Tibial nerve (tissue), 4 donors: Measurements from ENCODE around the gene FLVCR1. TPM values are rescaled to one million over a fixed set of nuclear protein-coding genes. Genes with fewer than 3 reads are reported as not detected.

Source experiments
- DNase-seq, 2 donors: peaks; one replicate each; pipeline ENCODE4 v3.0.0-alpha.2; 2019; ENCODE audit warnings: low spot score in 2 of 2
- H3K27ac ChIP-seq, 4 donors: fragments of 200-600 bp; sonication (generic) in 3 of 4; one replicate each; pipeline ENCODE4 v1.5.1; 2017 to 2019; ENCODE audit warnings: mild to moderate bottlenecking in 1 of 4
- H3K27me3 ChIP-seq, 2 donors: fragments of 200-600 bp; sonication (generic) in 1 of 2; one replicate each; pipeline versions ENCODE4 v1.5.1 to v1.6.0; 2017 to 2019
- H3K36me3 ChIP-seq, 3 donors: fragments of 200-600 bp; sonication (generic); one replicate each; pipeline ENCODE4 v1.5.1; 2018 to 2019
- H3K4me1 ChIP-seq, 4 donors: fragments of 200-600 bp; sonication (generic) in 3 of 4; one replicate each; pipeline ENCODE4 v1.5.1; 2017 to 2019
- H3K4me3 ChIP-seq, 4 donors: fragments of 200-600 bp; sonication (generic) in 3 of 4; one replicate each; pipeline ENCODE4 v1.5.1; 2017 to 2019; ENCODE audit warnings: mild to moderate bottlenecking in 1 of 4, moderate library complexity in 1 of 4
- H3K9me3 ChIP-seq, 4 donors: fragments of 200-600 bp; sonication (generic) in 3 of 4; one replicate each; pipeline ENCODE4 v1.5.1; 2017 to 2019
- CTCF ChIP-seq, 5 experiments: fragments of 200-600 bp in 3 of 5; fragments of 450-650 bp in 2 of 5; sonication (generic) in 3 of 5; IDR thresholded peaks; one replicate each; pipeline ENCODE4 v1.5.1; 2016 to 2019; ENCODE audit warnings: antibody characterized with exemption in 5 of 5, mild to moderate bottlenecking in 3 of 5, moderate library complexity in 2 of 5
- EP300 ChIP-seq, 2 donors: sonication (generic); formaldehyde crosslinking; IDR thresholded peaks; one replicate each; pipeline ENCODE4 v1.6.1; 2017; ENCODE audit warnings: antibody characterized with exemption in 2 of 2, mild to moderate bottlenecking in 1 of 2
- POLR2A ChIP-seq, 2 donors: fragments of 450-650 bp; IDR thresholded peaks; one replicate each; pipeline ENCODE4 v1.6.1; 2017; ENCODE audit warnings: antibody characterized with exemption in 2 of 2, mild to moderate bottlenecking in 2 of 2, moderate library complexity in 2 of 2
- WGBS, 2 donors: methylation state at CpG; one replicate each; pipeline ENCODE4 v1.1.5; 2018; 5-methylcytosine and 5-hydroxymethylcytosine counted together
- total RNA-seq, 4 donors: library from RNA; depleted of rRNA; stranded (reverse); fragments of >200 nt; gene quantifications; one replicate each; pipeline ENCODE4 v1.1.0, GENCODE V29; 2016

Gene FLVCR1
- total RNA-seq, 4 donors from 2014 or later: 3.7 to 29.4 (median 14.0) TPM

DNA sequence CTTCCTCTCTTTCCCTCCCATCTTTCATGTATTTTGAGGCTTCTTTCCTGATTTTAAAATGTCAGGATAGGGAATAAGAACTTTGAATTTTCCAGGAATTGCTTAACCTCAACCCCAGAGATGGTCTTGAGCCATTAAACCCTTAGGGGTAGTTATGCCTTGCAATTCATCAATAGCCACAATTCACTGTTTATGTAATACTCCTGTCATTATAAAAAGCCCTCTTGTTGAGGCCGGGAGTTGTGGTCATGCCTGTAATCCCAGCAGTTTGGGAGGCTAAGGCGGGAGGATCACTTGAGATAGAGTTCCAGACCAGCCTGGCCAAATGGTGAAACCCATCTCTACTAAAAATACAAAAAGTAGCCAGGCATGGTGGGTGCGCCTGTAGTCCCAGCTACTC is 35.1 kb upstream of the FLVCR1 start:
- H3K4me3 ChIP-seq: no peak overlapping the region
- 75 to 85% methylated on average over 3 of the region's 3 CpGs for WGBS, 2 donors
- no peak for DNase-seq

DNA sequence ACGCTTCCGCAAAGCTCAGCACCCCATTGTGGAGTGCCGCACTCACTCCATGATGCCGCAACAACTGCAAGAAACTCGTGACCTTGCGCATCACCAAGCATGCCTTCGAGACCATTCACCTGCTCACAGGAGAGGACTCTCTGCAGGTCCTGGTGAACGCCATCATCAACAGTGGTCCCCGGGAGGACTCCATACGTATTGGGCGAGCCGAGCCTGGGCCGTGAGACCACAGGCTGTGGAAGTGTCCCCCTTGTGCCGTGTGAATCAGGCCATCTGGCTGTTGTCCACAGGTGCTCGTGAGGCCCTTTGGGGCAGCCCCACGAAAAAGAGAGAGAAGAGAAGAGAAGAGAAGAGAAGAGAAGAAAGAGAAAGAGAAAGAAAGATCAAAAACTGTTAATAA is 33.9 kb upstream of the FLVCR1 start:
- 94 to 95% methylated on average over 16 of the region's 16 CpGs for WGBS, 2 donors

More for the DNA sequence above, 35.1 kb upstream of the FLVCR1 start:
- H3K27ac ChIP-seq: no peak overlapping the region
- peaks cover 0 to 4% (median 2%) of the 10 kb centered on the region in 4 donors for H3K4me1 ChIP-seq
- peaks cover 0 to 5% (median 0%) of the 10 kb centered on the region in 3 donors for H3K36me3 ChIP-seq
- H3K27me3 ChIP-seq: no peaks in the 10 kb centered on the region
- no peak for TF ChIP-seq CTCF (IDR thresholded peaks at IDR 0.05)
- TF ChIP-seq POLR2A (IDR thresholded peaks at IDR 0.05): no peak
- no peak for TF ChIP-seq EP300 (IDR thresholded peaks at IDR 0.05)
- H3K9me3 ChIP-seq: peaks cover 0 to 14% (median 0%) of the 10 kb centered on the region in 4 donors

DNA sequence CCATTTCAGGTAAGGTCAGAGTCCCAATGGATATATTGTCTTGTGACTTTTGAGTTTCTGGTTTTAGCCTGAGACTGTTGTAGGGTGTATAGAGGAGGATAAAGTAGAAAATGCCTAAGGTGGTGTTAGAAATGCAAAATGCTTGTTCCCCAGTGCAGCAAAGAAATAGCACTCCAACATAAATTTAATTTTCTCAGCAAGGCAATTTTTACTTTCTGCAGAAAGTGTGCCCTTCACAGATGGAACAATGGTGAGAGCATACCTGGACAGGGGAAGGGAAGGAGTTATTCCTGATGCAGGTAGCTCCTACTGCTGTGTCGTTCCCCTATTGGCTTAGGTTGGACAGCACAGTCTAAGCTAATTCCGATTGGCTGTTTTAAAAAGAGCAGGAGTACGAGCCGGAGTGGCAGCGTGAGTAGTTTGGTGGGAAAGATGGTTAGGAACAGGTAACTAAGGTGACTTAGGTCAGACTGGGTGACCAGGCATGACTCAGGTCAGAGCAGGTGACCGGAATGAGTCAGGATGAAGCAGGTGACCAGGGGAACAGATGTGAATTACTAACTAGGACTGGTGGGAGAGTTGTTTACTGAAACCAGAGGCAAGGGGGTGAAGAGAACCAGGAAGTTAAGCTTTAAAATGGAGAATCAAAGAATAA is 32.1 kb upstream of the FLVCR1 start:
- TF ChIP-seq EP300 (IDR thresholded peaks at IDR 0.05): no peak
- TF ChIP-seq POLR2A (IDR thresholded peaks at IDR 0.05): no peak
- no peak for TF ChIP-seq CTCF (IDR thresholded peaks at IDR 0.05)
- no peaks in the 10 kb centered on the region for H3K27me3 ChIP-seq
- peaks cover 0 to 5% (median 0%) of the 10 kb centered on the region in 3 donors for H3K36me3 ChIP-seq
- no peak overlapping the region for H3K4me3 ChIP-seq
- peaks cover 0 to 14% (median 0%) of the 10 kb centered on the region in 4 donors for H3K9me3 ChIP-seq
- DNase-seq: no peak
- H3K27ac ChIP-seq: no peak overlapping the region
- 93 to 94% methylated on average over 6 of the region's 6 CpGs for WGBS, 2 donors
- H3K4me1 ChIP-seq: no peaks in the 10 kb centered on the region

More for the DNA sequence above, 33.9 kb upstream of the FLVCR1 start:
- no peak for DNase-seq
- H3K9me3 ChIP-seq: peaks cover 0 to 14% (median 0%) of the 10 kb centered on the region in 4 donors
- H3K36me3 ChIP-seq: peaks cover 0 to 5% (median 0%) of the 10 kb centered on the region in 3 donors
- no peak overlapping the region for H3K27ac ChIP-seq
- H3K4me3 ChIP-seq: no peak overlapping the region
- TF ChIP-seq CTCF (IDR thresholded peaks at IDR 0.05): no peak
- peaks cover 0 to 4% (median 2%) of the 10 kb centered on the region in 4 donors for H3K4me1 ChIP-seq
- H3K27me3 ChIP-seq: no peaks in the 10 kb centered on the region

DNA sequence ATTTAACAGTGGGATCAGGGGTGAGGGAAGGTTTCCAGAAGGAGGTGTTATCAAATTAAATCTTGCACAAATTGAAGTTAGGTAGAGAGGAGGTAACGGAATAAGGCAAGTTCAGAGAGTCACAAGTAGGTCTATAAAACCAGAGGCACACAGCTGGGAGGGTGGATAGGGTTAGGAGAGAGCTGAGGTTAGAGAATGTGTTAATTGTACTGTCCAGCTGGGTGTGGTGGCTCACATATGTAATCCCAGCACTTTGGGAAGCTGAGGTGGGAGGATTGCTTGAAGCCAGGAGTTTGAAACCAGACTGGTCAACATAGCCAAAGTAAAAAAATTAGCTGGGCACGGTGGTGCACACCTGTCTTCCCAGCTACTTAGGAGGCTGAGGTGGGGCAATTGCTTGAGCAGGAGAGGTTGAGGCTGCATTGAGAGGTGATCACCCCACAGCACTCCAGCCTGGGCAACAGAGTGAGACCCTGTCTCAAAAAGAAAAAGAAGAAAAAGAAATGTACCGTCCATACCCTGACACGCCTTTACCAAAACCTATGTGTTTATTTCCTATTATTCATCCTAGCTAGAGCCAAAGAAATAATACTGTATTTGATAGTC is 30.8 kb upstream of the FLVCR1 start:
- Histone ChIP-seq H3K27me3 (no peaks in the 10 kb centered on the region), H3K4me1 (no peaks in the 10 kb centered on the region), H3K27ac (no peak overlapping the region), H3K4me3 (no peak overlapping the region), H3K36me3 (peaks cover 0 to 5% (median 0%) of the 10 kb centered on the region in 3 donors), H3K9me3 (peaks cover 0 to 14% (median 0%) of the 10 kb centered on the region in 4 donors)
- DNase-seq: no peak
- TF ChIP-seq POLR2A (IDR thresholded peaks at IDR 0.05) (no peak), EP300 (IDR thresholded peaks at IDR 0.05) (no peak), CTCF (IDR thresholded peaks at IDR 0.05) (no peak)
- WGBS, 2 donors: 94 to 96% methylated on average over 4 of the region's 4 CpGs

GRCh38 chr1:212827831-212828278 is 30.2 kb upstream of the FLVCR1 start:
- 88 to 89% methylated on average over 5 of the region's 5 CpGs for WGBS, 2 donors
- peaks cover 0 to 5% (median 0%) of the 10 kb centered on the region in 3 donors for H3K36me3 ChIP-seq
- no peak for DNase-seq
- no peaks in the 10 kb centered on the region for H3K4me1 ChIP-seq
- H3K27ac ChIP-seq: no peak overlapping the region
- no peak overlapping the region for H3K4me3 ChIP-seq
- TF ChIP-seq EP300 (IDR thresholded peaks at IDR 0.05): no peak
- TF ChIP-seq POLR2A (IDR thresholded peaks at IDR 0.05): no peak
- no peak for TF ChIP-seq CTCF (IDR thresholded peaks at IDR 0.05)
- no peaks in the 10 kb centered on the region for H3K27me3 ChIP-seq
- peaks cover 0 to 14% (median 0%) of the 10 kb centered on the region in 4 donors for H3K9me3 ChIP-seq
